ENCODE data around the gene KCNA1.

DNA sequence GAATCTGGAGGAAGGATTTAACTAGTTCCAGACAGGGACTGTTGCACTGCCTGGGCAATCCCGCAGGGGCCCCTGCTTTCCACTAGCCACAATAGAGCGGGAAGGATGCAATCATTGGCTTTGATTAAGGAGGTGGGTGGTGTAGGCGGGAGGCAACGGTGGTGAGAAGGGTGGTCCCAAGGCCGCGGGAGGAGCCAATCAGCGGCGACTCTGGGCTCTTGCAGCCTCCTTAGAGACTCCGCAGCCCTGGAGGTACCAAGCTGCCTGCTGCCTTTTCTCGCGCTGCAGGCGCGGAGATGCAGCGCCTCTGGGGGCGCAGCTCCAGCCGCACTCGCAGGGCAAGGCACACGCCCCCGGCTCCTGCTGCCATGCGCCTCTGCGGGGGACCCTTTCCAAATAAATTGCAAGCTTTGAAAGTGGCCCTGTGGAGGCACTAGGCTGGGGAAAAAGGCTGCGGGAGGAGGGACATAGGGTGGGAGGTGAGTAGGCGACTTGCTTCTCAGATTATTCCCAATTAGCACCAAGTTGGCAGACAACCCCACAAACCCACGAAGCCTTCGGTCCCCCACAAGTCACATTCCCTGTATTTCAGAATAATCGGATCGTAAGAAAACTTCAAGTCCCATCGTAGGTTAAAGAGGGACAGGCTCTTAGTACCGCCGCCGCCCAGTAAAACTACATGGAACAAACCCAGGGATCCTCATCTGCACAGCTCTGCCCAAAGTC lies 858 bp upstream of the KCNA1 start:
- TF ChIP-seq, protein P1, sequence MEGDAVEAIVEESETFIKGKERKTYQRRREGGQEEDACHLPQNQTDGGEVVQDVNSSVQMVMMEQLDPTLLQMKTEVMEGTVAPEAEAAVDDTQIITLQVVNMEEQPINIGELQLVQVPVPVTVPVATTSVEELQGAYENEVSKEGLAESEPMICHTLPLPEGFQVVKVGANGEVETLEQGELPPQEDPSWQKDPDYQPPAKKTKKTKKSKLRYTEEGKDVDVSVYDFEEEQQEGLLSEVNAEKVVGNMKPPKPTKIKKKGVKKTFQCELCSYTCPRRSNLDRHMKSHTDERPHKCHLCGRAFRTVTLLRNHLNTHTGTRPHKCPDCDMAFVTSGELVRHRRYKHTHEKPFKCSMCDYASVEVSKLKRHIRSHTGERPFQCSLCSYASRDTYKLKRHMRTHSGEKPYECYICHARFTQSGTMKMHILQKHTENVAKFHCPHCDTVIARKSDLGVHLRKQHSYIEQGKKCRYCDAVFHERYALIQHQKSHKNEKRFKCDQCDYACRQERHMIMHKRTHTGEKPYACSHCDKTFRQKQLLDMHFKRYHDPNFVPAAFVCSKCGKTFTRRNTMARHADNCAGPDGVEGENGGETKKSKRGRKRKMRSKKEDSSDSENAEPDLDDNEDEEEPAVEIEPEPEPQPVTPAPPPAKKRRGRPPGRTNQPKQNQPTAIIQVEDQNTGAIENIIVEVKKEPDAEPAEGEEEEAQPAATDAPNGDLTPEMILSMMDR (IDR thresholded peaks at IDR 0.05): no peak
- TF ChIP-seq POLR2A (IDR thresholded peaks at IDR 0.05): no peak

All from thyroid gland (tissue), 4 donors.